DMS79 (cell line): Measurements from ENCODE around the gene TAC4.

Experiments used
- DNase-seq: peaks from one replicate; lab custom pipeline; 2025; lab: John Stamatoyannopoulos, UW

TAC4 gene

GRCh38 chr17:49798738-49799137 is 49.1 kb downstream of the TAC4 start:
- DNase-seq: no peak

GRCh38 chr17:49798182-49798581 is 49.7 kb downstream of the TAC4 start:
- no peak for DNase-seq

GRCh38 chr17:49795372-49795771 is 52.5 kb downstream of the TAC4 start:
- DNase-seq: no peak

- no peak for DNase-seq
Measured at GRCh38 chr17:49793309-49793708, 54.6 kb downstream of the TAC4 start.

- no peak for DNase-seq
Measured at GRCh38 chr17:49789243-49789578, 58.7 kb downstream of the TAC4 start.

GRCh38 chr17:49788478-49789242 is 59.2 kb downstream of the TAC4 start, which contains the start of gene KAT7:
KAT7 (plus strand) TSS chr17:49788681; CDS start chr17:49788835, 154 bp downstream.
- peak; percentile 99 for DNase-seq
